OCI-LY3 (cell line): ENCODE results near the gene POFUT1.

Source experiments
- CTCF ChIP-seq: fragments of 200-600, 300-600 bp; sonication (generic); IDR thresholded peaks from 2 replicates; pipeline ENCODE4 v1.5.1; 2014; ENCODE audit warnings: antibody characterized with exemption, low read length, low read depth
- EZH2phosphoT487 ChIP-seq: fragments of 200-600 bp; shearing (Covaris generic); IDR thresholded peaks from 2 replicates; pipeline ENCODE4 v1.6.1; 2018; ENCODE audit warnings: antibody characterized with exemption, mixed run types, low read depth

GRCh38 chr20:32252189-32252588 is 44.5 kb downstream of the POFUT1 start:
- TF ChIP-seq CTCF, result no peak
- no peak for TF ChIP-seq EZH2phosphoT487
